HCT116 (cell line): ENCODE data around the gene IL1RL1.
"Not testable (repeated sequence)": the region's sequence is repeated elsewhere in the genome, so short reads cannot be mapped to it uniquely, and the experiment has no call there.

Experiments
- CTCF ChIP-seq, 3 experiments: fragments of 200-600 bp in 1 of 3; sonication (generic) in 1 of 3; IDR thresholded peaks in 2 of 3; conservative IDR thresholded peaks in 1 of 3; 2 replicates each; pipeline ENCODE4 v1.5.1; 2012 to 2017; ENCODE audit warnings: low read depth in 2 of 3, low read length in 2 of 3, antibody characterized with exemption in 1 of 3, borderline replicate concordance in 1 of 3, control low read depth in 1 of 3, mild to moderate bottlenecking in 1 of 3, mixed read lengths in 1 of 3, mixed run types in 1 of 3, moderate library complexity in 1 of 3; ENCODE audit not compliant: insufficient read depth in 1 of 3
- EZH2phosphoT487 ChIP-seq: fragments of 200-600 bp; IDR thresholded peaks from 2 replicates; pipeline ENCODE4 v1.6.1; 2018; ENCODE audit warnings: antibody characterized with exemption, borderline replicate concordance
- MAX ChIP-seq: IDR thresholded peaks from 2 replicates; pipeline ENCODE4 v1.6.1; 2012
- POLR2A ChIP-seq: IDR thresholded peaks from 2 replicates; pipeline ENCODE4 v1.7.0; 2011; ENCODE audit warnings: borderline replicate concordance; ENCODE audit not compliant: insufficient read depth, insufficient read length; ENCODE audit errors: extremely low read depth

- TF ChIP-seq CTCF (IDR thresholded peaks at IDR 0.05 in 2 of 3, conservative IDR thresholded peaks at IDR 0.05 in 1 of 3; ENCODE audit: borderline replicate concordance in 1 of 3, insufficient read depth in 1 of 3, low read depth in 2 of 3, low read length in 2 of 3); POLR2A; MAX; EZH2phosphoT487: not testable (repeated sequence)
These were observed 13.6 kb downstream of the IL1RL1 start for GRCh38 chr2:102324914-102325313.
